ENCODE data around the gene NT5DC3.

NT5DC3 gene

DNA sequence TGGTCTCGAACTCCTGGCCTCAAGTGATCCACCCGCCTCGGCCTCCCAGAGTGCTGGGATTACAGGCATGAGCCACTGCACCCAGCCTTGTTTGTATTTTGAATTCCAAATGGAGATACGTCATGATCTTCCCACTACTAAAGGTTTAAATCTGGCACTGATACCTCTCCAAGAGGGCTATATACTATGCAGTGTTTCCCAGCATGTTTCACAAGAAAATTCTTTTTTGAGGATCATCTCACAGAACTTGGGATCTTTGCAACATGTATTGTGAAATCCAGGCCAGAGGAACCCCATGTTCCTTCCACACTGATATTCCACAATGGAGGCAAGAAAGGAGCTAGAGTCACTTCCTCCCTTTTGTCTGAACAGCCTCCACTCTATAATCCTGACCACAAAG, 112.7 kb downstream of the NT5DC3 start:
- H3K4me3 ChIP-seq (ENCODE audit: low read depth, low read length), result no peak overlapping the region
- TF ChIP-seq, protein P1, sequence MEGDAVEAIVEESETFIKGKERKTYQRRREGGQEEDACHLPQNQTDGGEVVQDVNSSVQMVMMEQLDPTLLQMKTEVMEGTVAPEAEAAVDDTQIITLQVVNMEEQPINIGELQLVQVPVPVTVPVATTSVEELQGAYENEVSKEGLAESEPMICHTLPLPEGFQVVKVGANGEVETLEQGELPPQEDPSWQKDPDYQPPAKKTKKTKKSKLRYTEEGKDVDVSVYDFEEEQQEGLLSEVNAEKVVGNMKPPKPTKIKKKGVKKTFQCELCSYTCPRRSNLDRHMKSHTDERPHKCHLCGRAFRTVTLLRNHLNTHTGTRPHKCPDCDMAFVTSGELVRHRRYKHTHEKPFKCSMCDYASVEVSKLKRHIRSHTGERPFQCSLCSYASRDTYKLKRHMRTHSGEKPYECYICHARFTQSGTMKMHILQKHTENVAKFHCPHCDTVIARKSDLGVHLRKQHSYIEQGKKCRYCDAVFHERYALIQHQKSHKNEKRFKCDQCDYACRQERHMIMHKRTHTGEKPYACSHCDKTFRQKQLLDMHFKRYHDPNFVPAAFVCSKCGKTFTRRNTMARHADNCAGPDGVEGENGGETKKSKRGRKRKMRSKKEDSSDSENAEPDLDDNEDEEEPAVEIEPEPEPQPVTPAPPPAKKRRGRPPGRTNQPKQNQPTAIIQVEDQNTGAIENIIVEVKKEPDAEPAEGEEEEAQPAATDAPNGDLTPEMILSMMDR (IDR thresholded peaks at IDR 0.05; ENCODE audit: borderline replicate concordance, insufficient read depth, low read depth, low read length), result no peak

DNA sequence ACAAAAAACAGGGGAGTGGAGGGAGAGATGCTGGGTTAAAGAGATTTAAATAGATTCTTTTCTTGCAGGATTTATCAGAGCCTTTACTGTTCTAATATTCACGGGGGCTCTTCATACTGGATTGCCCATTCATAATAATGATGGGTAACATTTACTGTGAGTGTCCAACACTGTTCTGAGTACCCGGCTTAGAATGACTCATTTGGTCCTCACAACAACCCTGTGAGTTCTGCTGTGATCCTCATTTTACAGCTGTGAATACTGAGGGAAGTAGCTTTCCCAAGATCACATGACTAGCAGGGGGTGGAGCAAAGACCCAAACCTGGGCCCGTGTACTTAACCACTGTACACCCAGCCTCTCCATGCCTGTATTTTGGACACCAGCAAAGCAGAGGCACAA, 113.4 kb downstream of the NT5DC3 start:
- TF ChIP-seq, protein P1 (IDR thresholded peaks at IDR 0.05; ENCODE audit: borderline replicate concordance, insufficient read depth, low read depth, low read length), result no peak
- no peak overlapping the region for H3K4me3 ChIP-seq (ENCODE audit: low read depth, low read length)

DNA sequence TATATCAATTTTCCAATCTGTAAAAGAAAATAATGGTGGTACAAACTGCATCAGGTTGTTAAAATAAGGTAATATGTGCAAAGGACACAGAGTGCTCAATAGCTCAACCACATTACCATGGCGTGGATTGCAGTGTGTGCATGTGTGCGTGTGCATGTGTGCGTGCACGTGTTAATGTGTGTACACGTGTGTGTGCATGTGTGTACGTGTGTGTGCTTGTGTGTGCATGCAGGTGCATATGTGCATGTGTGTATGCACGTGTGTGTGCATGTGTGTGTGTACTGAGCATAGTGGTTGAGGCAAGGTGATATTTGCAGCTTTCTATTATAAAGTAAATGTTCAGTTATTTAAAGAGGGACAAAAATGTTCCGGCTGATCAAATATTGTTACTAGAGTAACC, 115.6 kb downstream of the NT5DC3 start:
- TF ChIP-seq, protein P1 (IDR thresholded peaks at IDR 0.05; ENCODE audit: borderline replicate concordance, insufficient read depth, low read depth, low read length), result no peak
- H3K4me3 ChIP-seq (ENCODE audit: low read depth, low read length), result no peak overlapping the region

Measured in GM12875 (cell line).